Measurements from ENCODE around the gene ARID3A. TPM values are rescaled to one million over a fixed set of nuclear protein-coding genes. Genes with fewer than 3 reads are reported as not detected.

Gene ARID3A
- total and polyA plus RNA-seq, 8 donors = 20.6 to 35.7 (median 23.6) TPM

- peak in 1 of 2 donors; percentile 16 for TF ChIP-seq CTCF (IDR thresholded peaks at IDR 0.05)
- DNase-seq (peak; percentile 93 to 97 (median 96)), ATAC-seq (peak; percentile 98)
- Histone ChIP-seq H3K9me3 (no peaks in the 10 kb centered on the region), H3K27ac (peak within 1 kb of the TSS; percentile 90 to 95), H3K36me3 (peaks cover 0 to 47% of the 10 kb centered on the region in 2 donors), H3K4me3 (peak within 1 kb of the TSS; percentile 72 to 76), H3K27me3 (no peaks in the 10 kb centered on the region), H3K4me1 (peaks cover 0 to 14% of the 10 kb centered on the region in 2 donors)
- intact Hi-C loops (cut with DNase I) = no loop called here
Measured at GRCh38 chr19:892894-893689, 32.7 kb upstream of the ARID3A start, which contains the start of the genes MED16 and RNU6-9. Gene MED16, minus strand, starts transcription at chr19:893187. Its CDS starts 2,056 bp downstream, at chr19:891131. Gene RNU6-9, plus strand, starts transcription at chr19:893484.

- Histone ChIP-seq H3K4me1 (peaks cover 0 to 20% of the 10 kb centered on the region in 2 donors), H3K4me3 (no peak overlapping the region), H3K9me3 (no peaks in the 10 kb centered on the region), H3K27me3 (no peaks in the 10 kb centered on the region), H3K27ac (no peak overlapping the region), H3K36me3 (peaks cover 0 to 45% of the 10 kb centered on the region in 2 donors)
- DNase-seq (no peak), ATAC-seq (no peak)
- intact Hi-C loops (cut with DNase I) = no loop called here
- TF ChIP-seq CTCF (IDR thresholded peaks at IDR 0.05) = no peak
Measured at GRCh38 chr19:896434-896833, 29.4 kb upstream of the ARID3A start.

- peaks cover 0 to 18% of the 10 kb centered on the region in 2 donors for H3K4me1 ChIP-seq
- H3K27ac ChIP-seq = no peak overlapping the region
- DNase-seq = no peak
- no peak overlapping the region for H3K4me3 ChIP-seq
- no peak for ATAC-seq
- no peak for TF ChIP-seq CTCF (IDR thresholded peaks at IDR 0.05)
- intact Hi-C loops (cut with DNase I) = no loop called here
- H3K27me3 ChIP-seq = no peaks in the 10 kb centered on the region
- peaks cover 0 to 51% of the 10 kb centered on the region in 2 donors for H3K36me3 ChIP-seq
- no peaks in the 10 kb centered on the region for H3K9me3 ChIP-seq
Measured at GRCh38 chr19:896999-897398, 28.8 kb upstream of the ARID3A start.

GRCh38 chr19:897442-898039 lies 28.3 kb upstream of the ARID3A start:
- no peak for TF ChIP-seq CTCF (IDR thresholded peaks at IDR 0.05)
- peaks cover 0 to 56% of the 10 kb centered on the region in 2 donors for H3K36me3 ChIP-seq
- intact Hi-C loops (cut with DNase I) = no loop called here
- H3K9me3 ChIP-seq = no peaks in the 10 kb centered on the region
- H3K27me3 ChIP-seq = no peaks in the 10 kb centered on the region
- peaks cover 0 to 15% of the 10 kb centered on the region in 2 donors for H3K4me1 ChIP-seq
- DNase-seq = no peak
- ATAC-seq = no peak
- no peak overlapping the region for H3K4me3 ChIP-seq
- no peak overlapping the region for H3K27ac ChIP-seq

- H3K27me3 ChIP-seq = no peaks in the 10 kb centered on the region
- no peak overlapping the region for H3K27ac ChIP-seq
- ATAC-seq = no peak
- H3K4me1 ChIP-seq = peaks cover 0 to 12% of the 10 kb centered on the region in 2 donors
- peaks cover 0 to 60% of the 10 kb centered on the region in 2 donors for H3K36me3 ChIP-seq
- no peak for TF ChIP-seq CTCF (IDR thresholded peaks at IDR 0.05)
- H3K9me3 ChIP-seq = no peaks in the 10 kb centered on the region
- H3K4me3 ChIP-seq = no peak overlapping the region
- DNase-seq = no peak
- intact Hi-C loops (cut with DNase I) = no loop called here
Measured at GRCh38 chr19:898663-899062, 27.2 kb upstream of the ARID3A start.

Data from left lung (tissue), 10 donors.